Right lobe of liver (tissue), 4 donors: ENCODE measurements around the gene UBE2R2.

ENCODE experiments used
- POLR2A ChIP-seq: fragments of 450-650 bp; IDR thresholded peaks from one replicate; pipeline ENCODE4 v1.6.1; 2017; ENCODE audit warnings: antibody characterized with exemption, mild to moderate bottlenecking
- TF ChIP-seq, protein P1 (sequence below), 4 donors: fragments of 200-600 bp in 3 of 4; fragments of 450-650 bp in 1 of 4; IDR thresholded peaks; one replicate each; pipeline versions ENCODE4 v1.5.1 to v1.8.0; 2016 to 2022; ENCODE audit warnings: antibody characterized with exemption in 4 of 4, mild to moderate bottlenecking in 2 of 4
- donor health status: DM: no; HTN: no; CAD: no.
- donor health status: DM: no; HTN: no; CAD: no.
- donor health status: DM: no; HTN: yes; CAD: no.

DNA sequence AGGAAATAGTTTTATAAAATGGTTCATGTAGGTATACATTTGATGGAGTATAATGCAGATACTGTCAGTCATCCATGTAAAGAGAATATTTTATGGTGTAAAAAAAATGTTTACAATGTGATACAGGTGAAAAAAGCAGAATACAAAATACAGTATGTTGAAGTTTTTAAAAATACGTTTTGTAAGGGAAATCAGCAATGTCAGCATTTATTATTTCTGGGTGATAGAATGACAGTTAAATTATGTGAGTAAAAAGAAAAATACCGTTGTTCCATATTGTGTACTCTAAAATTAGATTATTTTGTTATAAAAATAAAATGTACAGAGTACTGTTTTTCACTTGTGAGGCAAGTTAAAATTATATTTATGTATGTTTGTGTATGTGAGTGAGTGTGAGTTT, 69.0 kb downstream of the UBE2R2 start:
- TF ChIP-seq, protein P1, sequence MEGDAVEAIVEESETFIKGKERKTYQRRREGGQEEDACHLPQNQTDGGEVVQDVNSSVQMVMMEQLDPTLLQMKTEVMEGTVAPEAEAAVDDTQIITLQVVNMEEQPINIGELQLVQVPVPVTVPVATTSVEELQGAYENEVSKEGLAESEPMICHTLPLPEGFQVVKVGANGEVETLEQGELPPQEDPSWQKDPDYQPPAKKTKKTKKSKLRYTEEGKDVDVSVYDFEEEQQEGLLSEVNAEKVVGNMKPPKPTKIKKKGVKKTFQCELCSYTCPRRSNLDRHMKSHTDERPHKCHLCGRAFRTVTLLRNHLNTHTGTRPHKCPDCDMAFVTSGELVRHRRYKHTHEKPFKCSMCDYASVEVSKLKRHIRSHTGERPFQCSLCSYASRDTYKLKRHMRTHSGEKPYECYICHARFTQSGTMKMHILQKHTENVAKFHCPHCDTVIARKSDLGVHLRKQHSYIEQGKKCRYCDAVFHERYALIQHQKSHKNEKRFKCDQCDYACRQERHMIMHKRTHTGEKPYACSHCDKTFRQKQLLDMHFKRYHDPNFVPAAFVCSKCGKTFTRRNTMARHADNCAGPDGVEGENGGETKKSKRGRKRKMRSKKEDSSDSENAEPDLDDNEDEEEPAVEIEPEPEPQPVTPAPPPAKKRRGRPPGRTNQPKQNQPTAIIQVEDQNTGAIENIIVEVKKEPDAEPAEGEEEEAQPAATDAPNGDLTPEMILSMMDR (IDR thresholded peaks at IDR 0.05): no peak
- TF ChIP-seq POLR2A: no peak
